Activated CD4-positive, alpha-beta T cell treated with anti-CD3 and anti-CD28 coated beads, Interleukin-2, amount 50 U/mL, for 24 hours (primary cell): ENCODE measurements around the gene MEAK7.

Experiments
- DNase-seq, 2 donors: peaks; one replicate each; pipeline ENCODE4 v3.0.0-alpha.2; 2020; ENCODE audit warnings: low read depth in 1 of 2, low spot score in 1 of 2

Gene MEAK7

GRCh38 chr16:84471316-84471715 is 33.1 kb downstream of the MEAK7 start:
- no peak for DNase-seq

GRCh38 chr16:84467709-84468108 is 36.8 kb downstream of the MEAK7 start:
- DNase-seq = no peak

DNA sequence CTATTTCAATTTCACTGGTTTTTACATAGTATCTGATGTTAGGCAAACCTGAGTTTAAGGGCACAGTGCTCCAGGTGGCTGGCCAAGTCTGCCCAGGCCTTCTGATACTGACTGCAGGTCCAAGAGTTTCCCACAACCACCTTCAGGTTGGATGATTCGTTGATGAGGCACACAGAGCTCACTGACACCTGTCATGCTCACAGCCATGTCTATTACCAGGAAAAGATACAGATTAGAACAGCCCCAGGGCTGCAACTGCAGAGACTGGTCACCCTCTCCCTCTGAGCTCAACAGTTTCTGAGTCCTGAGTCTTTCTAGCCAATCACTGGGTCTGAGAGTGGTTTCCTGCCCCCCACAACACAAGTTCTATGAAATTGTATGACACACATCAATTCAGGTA is 37.2 kb downstream of the MEAK7 start:
- no peak for DNase-seq

DNA sequence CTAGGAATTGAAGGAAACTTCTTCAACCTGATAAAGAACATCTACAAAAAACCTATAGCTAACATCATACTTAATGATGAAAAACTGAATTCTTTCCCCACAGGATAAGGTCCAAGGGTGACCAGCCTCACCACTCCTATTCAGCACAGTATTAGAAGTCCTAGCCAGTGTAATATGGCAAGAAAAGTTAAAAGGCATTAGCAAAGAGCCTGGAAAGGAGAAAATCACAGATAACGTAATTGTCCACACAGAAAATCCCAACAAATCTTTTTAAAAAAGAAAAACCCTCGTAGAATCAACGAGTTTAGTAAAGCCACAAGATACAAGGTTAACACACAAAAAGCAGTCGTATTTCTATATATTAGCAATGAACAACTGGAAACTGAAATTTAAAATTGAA is 37.8 kb downstream of the MEAK7 start:
- DNase-seq = no peak

DNA sequence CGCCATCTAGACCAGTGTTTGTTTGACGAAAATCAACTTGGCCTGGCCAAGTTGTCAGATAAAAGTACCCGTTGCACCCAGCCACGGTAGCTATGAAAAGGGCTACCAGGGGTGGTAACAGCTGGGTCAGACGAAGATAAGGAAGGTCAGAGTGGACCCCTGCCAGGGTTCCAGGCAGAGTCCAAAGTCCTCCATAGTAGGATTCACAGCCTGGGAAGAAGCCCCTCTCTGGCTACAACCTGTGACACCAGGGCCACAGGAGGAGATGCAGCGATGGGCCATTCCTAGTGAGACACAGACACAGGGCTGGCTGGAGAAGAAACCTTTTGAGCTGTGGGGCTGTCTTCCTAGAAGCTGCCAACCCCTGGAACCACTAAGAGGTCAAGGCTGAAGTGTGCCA is 39.3 kb downstream of the MEAK7 start:
- DNase-seq = no peak

DNA sequence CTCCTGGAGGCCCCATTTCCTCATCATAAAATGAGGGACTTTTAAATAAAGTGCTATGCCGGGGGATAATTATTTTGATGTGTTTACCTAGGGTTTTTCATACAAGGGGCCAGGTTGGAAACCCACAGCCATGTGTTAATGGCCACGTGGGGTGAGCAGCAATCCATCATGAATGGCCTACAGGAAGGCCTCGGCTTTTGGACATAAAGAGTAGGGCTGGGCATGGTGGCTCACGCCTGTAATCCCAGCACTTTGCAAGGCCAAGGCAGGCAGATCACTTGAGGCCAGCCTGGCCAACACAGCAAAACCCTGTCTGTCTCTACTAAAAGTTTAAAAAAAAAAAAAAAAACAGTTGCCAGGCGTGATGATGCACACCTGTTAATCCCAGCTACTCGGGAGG is 40.3 kb downstream of the MEAK7 start:
- no peak for DNase-seq

- no peak for DNase-seq
These were observed 41.2 kb downstream of the MEAK7 start for GRCh38 chr16:84463221-84463620.

DNA sequence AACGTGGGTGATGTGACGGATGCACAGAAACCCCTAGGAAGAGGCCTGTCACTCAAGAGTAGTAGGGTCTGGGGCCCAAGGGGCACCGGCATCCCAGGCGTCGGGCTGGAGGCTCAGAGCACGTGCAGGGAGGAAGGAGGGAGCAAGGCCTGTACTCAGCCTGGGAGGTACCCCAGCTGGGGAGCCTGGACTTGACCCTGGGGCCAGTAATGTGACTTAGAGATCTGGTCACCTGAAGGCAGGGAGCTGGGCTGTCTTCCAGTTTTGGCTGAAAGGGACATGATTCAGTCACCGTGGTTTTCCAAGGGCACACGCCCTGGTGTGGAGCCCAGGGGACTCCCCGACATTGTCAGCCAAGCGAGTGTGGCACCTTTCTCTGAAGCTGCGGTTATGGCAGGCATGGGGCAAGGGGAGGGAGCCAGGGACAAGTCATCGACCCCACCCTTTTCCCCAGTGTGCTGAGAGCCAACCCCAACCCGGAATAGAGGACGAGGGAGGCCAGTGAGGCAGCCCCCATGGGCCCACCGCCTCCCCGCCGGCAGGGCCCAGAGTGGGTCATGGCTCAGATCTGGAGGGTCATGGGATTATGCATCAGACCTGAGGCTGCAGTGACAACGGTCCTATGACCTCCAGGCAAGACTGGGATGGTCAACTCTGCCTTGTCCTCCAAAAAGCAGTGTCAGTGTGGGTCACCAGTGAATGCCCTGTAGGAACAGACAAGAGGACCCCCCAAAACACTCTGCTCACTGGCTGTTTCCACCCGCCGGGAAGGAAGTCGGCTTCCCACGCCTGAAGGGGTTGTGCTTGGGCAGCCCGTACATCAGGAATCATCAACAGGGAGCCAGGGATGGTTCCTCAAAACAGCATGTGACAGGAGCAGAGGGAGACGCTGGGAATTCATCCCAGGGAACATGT is 41.9 kb downstream of the MEAK7 start:
- no peak for DNase-seq

DNA sequence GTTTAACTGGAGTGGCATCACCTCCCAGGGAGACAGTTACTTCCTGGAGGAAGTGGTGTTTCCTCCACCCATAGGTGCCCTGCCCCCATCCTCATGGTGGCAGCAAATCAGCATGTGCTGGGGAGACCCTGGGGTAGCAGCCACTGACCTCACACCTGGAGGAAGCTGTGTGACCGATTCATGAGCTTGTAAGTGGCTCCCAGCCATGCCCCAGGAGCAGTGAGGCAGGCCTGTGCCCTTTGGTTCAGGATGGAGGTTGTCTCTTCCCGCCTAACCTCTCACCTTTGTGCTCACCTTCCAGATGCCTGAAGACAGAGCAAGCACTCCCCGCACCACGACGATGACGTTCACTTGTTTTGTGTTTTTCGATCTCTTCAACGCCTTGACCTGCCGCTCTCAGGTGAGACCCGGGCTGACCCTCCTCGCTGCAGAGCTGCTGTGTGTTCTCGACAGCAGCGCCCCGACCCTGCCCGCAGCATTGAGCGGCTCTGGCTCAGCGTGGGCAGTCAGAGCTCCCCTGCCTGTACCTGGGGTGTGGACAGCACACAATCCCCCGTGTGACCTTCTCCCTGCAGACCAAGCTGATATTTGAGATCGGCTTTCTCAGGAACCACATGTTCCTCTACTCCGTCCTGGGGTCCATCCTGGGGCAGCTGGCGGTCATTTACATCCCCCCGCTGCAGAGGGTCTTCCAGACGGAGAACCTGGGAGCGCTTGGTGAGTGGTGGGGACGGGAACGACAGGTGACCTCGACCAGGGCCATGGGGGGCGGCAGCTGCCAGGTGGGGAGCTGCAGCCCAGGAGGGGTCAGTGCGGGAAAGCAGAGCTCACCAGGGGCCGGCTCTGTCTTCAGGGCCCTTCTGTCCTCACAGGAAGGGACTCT is 42.8 kb downstream of the MEAK7 start:
- DNase-seq = no peak

DNA sequence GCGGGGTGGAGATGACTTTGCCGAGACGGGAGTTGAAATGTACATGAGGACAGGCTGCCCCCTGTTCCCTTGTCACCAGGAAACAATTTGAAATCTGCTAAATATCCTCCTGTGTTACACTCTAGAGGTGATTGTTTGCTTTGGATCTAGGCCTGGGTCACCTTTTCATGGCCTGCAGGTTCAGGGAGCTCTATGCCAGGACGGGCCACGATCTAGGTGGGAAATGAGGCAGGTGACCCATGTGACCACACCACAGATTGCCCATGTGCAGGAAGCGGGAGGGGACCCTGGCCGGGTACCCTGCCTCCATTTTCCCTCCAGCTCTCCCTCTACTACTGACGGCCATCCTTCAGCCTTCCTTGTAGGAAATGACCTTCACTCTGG is 43.4 kb downstream of the MEAK7 start:
- no peak for DNase-seq

DNA sequence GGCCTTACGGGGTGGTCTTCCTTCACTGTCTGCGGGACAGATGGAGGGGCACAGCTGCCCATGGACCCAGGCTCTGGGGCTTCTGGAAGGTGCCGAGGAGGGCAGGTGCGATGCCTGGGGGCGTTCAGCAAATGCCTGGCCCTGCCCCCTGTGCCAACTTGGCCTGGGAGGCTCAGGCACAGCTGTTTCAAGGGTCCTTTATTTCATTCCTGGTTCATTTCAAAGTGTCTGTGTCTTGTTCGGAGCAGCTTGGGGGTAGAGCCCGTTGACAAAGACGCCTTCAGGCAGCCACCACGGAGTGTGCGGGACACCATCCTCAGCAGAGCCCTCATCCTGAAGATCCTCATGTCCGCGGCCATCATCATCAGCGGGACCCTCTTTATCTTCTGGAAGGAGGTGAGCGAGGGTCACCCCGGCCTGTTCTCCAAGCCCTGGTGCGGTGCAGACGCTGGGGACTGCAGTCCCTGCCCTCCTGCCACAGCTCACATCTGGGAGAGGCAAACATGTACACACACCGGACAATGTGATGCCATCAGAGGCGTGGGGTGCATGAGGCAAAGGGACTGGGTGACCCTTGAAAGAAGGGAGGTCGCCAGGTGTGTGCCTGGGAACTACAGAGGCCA is 43.9 kb downstream of the MEAK7 start:
- DNase-seq = no peak

DNA sequence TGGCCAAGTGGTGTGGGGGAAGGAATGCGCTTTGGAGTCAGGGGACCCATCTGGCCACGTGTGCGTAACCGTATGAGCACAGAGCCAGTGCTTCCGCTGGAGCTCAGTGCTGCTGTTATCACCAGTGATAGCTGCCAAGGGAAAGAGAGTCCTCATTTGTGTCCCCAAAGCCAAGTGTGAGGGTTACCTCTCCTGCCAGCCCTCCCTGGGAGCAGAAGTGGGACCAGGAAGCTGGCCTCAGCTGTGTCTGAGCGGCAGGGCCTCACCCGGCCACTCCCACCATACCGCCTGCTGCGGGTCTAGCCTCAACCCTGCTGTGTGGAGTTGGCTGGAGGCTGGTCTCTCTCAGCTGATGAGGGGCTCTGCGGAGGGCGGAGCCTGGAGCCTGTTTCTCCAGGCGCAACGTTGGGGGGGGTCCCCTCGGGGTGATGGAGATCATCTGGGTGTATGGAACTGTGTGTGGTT is 44.5 kb downstream of the MEAK7 start:
- no peak for DNase-seq

GRCh38 chr16:84459533-84459894 is 44.9 kb downstream of the MEAK7 start:
- DNase-seq = no peak

GRCh38 chr16:84458606-84459532 is 45.6 kb downstream of the MEAK7 start:
- no peak for DNase-seq

GRCh38 chr16:84455031-84455430 is 49.4 kb downstream of the MEAK7 start:
- no peak for DNase-seq
